HG03060 (cell line): ENCODE data around the gene GALNT2.

Experiments
- ATAC-seq: cut with Tn5 transposase; IDR thresholded peaks from one replicate; pipeline ENCODE4 v1.9.1; 2021; ENCODE audit warnings: low read depth, moderate number of reproducible peaks; ENCODE audit not compliant: unreplicated experiment

GALNT2 gene

DNA sequence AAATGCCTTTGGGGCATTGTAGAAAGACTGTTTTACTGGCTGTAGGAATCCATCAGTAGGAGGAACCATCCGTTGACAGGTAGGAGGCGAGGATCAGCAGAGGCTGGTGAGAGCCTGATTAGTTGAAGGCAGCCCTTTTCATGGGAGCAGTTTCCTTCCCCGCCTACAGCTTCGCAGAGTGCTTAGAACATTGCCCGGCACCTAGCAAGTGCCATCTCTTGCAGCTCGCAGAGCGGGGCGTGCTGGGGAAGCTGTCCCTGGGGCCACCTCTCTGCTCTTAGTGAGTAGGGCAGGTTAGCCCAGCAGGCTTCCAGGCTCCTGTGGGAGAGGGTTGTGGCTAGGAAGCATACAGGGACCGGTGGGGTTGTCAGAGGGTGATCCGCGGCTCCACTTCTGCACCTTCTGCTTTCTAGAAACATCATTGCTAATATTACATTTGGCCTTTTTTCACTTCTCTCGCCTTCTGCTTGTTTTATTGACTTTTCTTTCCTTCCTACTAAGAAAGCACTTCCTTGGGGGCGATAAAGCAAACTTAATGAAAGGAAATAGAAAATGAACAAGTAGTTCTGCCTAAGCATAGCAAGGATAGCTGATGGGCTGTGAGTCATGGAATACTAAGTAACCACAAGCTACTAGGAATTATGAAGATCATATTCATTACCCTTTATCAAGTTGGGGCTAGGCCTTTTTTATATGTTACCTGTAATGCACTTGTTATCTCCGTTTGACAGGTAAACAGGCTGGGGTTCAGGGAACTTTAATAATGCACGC, 176.7 kb downstream of the GALNT2 start:
- ATAC-seq: no peak

DNA sequence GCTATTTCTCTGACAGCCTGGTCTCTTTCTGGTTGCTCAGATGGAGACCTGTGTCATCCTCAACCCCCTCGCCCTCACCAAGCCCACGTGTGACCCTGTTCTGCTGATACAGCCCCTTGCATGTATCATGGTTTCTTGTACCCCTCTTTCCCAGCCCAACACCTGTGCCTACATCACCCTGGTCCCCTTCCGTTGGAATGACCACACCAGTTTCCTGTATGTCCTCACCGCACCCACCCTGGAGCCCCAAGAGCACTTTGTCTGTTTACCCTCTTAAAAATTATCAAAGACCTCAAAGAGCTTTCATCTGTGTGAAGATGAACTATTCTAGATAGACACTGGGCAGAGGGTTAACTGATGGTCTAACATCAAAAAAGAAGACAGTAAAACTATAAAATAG, 179.5 kb downstream of the GALNT2 start:
- no peak for ATAC-seq

DNA sequence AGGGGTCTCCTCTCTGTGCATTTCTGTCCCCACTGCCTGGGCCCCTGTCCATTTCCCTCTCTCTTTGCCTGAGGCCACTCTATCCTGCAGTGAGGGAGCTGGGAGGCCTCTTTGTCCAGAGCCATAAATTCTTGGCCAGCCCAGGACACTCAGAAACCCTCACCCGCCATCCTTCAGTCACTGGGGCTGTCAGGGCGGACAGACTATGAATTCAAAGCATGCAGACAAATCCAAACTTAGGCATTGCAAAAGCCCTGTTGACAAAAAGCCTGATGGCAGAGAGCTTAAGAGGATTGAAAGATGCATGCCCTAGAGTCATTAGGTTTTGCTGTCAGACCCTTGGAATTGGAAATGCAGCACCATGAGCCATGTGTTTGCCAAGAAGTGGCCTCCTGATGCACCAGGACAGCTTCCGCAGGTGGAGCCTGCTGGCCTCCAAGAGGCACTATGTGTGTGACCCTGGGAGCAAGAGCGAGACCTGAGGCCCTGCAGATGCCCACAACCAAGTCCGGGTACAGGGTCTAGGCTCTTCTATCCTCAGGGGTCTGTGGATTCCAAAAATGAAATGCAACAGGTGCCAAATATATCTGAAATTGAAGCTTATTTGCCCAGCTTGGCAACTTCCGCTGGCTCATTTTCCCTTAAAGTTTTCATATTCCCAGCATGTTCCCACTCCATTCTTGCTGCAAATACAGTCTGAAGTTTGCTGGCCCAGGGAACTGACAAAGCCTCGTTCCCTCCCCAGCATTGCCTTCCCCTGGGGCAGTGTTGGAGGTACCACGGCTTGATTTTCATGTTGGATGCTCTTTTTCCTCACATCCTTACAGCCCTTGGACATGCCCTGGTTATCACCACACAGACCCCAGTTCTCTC, 181.2 kb downstream of the GALNT2 start:
- ATAC-seq: no peak

DNA sequence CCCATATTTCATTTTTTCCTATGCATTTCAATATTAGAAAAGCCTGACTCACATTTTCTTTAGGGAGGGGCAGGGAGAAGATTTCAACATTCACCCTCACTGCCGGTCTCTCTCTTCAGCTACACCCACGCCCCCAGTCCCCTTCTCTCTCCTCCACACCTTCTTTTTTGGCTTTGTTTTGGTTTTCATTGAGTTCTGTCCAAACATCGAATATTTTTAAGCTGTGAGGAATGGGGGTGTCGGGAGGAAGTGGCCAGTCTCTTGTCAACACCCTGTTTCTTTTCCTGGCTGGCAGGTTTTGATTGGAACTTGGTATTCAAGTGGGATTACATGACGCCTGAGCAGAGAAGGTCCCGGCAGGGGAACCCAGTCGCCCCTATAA, 181.8 kb downstream of the GALNT2 start:
- no peak for ATAC-seq

DNA sequence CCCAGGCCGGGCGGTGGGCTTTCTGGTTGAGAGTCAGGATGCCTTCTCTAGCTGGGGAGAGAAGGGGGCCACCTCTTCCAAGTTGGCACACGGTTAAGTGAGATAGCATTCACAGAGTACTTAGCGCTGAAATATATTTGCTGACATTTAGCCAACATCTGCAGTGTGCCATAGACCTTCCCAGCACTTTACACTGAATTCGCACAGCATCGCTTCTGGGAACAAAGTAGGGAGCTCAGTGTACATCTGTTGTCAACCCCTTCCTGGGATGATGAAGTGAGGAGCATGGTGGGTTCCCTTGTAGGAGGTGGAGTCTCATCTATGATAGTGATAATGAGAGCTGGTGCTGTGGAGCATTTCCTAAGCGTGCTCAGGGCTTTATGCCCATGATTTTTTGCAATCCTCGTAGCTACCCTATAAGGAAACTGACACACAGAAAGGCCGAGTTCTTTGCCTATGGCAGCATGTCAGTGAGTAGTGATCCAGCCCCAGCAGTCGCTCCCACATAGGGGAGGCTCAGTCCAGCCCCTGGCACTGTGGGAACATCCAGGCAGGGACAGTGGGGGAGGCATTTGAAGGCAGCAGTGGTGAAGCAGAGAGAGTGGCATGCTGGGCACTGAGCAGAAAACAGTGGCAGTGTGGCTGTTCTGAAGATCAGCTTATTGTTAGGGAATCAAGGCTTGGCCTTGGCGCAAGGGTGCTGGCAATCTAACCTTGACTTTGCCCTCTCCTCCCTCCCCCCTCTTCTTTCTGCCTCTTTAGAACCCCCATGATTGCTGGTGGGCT, 182.8 kb downstream of the GALNT2 start:
- no peak for ATAC-seq

DNA sequence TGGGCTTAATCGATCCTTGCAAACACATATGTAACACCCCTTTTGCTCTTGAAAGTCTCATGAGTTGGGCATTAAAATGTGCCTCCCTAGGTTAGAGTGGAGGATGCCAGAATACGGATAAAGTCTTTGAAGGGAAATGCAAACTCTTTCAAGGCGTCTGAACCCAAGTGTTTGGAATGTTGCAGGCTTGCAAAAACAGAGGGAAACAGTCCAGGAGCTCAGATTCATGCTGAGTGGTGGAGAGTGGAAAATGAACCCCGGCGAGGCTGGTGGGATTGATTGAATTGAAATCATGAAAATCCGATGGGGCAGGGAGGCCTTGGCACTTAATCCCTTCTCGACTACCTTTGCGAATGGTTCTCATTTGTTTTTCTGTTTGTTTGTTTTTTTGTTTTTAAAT, 183.6 kb downstream of the GALNT2 start:
- ATAC-seq: no peak

DNA sequence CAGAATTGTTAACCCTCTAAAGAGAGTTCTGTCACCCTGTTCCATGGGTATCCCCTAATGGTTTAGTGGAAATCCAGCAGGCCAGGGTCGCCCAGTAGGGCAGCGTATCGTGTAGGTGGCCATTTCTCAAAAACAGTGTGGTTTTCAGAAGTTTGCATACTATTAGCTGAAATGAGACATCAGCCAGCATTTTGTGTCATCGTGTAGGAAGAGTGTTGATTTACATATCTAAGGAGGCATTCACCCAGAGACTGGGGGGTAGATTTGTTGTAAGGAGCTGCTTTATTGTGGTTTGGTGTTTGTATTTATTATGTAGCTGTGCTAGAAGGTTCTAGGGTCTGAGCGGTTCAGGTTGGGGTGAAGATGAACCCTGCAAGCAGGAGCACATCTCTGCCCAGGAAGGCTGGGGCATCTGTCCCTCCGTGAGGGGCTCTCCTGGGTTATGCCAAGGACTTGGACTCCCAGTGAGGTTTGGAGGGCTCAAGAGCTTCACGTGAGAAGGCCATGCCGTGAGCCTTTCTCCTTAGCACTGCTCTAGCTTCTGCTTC, 184.7 kb downstream of the GALNT2 start:
- ATAC-seq: peak; percentile 88

DNA sequence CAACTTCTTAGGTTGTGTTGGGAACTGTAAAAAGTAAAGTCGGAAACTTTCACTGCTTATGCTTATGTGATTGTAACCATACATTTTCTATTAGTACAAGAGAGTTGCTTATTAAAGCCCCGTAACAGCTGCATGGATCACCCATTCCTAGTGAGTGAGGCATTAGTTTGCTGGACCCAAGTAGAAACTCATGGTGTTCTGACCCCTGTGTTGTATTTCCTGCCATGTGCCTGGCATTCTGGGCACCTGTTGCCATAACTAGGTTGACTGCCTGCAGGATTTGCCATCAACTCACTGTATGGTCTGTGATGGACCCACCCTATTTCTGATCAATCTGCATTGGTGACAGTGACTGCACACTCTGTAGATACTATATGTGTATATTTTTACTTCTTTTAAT, 186.1 kb downstream of the GALNT2 start:
- ATAC-seq: no peak

DNA sequence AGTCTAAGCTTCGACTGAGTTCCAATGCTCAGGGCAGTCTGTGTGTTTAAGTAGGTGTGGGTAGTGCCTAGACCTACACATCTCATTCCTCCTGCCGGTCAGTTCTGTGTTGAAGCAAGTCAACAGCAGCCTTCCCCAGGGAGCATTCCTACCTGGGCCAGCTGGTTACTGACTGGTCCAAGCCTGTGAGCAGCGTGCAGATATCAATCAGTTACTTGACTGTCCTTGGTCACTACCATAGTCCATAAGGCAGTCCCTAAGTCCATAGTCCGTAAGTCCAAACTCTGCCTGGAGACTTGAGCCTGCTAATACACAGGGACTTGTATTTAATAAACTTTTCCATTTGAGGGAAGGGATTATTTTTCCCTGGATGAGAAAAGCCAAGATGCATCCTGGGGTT, 187.2 kb downstream of the GALNT2 start:
- ATAC-seq: no peak

DNA sequence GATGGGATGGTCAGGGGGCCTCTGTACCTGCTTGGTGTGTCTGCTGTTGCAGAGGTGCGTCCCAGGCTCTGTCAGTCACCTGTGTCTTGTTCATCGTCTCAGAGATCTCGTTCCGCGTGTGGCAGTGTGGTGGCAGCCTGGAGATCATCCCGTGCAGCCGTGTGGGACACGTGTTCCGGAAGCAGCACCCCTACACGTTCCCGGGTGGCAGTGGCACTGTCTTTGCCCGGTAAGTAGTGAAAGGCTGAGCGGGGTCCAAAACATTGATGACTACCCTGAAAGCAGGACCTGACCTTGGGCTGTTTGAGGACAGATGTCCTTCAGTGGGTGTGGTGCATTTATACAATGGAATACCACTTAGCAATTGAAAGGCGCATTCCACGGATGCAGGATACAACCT, 188.1 kb downstream of the GALNT2 start:
- no peak for ATAC-seq

DNA sequence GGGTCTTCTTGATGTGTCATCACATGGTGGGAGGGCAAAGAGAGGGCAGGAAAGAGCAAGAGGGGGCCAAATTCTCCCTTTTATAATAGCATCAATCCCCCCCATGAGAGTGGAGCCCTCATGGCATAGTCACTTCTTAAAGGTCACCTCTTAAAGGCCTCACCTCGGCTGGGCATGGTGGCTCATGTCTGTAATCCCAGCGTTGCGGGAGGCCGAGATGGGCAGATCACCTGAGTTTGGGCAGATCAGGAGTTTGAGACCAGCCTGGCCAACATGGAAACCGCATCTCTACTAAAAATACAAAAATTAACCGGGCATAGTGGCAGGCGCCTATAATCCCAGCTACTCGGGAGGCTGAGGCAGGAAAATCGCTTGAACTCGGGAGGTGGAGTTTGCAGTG, 189.0 kb downstream of the GALNT2 start:
- no peak for ATAC-seq

DNA sequence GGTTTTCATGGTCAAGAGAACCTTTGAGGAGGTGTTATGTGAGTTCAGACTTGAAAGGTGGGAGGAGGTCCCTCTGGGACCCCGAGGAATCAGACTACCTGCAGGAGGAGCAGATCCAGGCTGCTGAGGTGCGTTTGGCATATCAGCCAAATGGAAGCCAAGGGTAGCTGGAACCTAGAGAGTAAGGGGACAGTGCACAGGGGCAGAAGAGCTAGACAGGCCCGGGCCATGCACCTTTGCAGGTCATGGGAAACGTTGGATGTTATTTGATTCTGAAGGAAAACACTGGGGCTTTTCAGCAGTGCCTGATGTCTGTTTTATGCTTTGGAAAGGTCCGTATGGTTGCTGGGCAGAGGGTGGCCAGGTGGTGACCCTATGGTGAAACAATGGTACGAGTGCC, 189.9 kb downstream of the GALNT2 start:
- ATAC-seq: no peak

DNA sequence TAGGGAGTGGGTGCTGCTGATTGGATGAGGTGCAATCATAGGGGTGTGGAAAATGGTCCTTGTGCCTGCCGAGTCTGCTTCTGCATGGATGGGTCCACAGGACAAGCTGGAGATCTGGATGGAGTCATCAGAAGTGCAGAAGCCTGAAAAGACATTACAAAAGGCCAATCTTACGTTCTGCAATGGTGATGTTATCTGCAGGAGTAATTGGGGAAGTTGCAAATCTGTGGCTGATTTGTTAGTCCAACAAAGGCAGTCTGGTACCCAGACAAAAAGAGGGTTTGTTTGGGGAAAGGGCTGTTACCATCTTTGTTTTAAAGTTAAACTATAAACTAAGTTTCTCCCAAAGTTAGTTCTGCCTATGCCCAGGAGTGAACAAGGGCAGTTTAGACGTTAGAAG, 192.6 kb downstream of the GALNT2 start:
- no peak for ATAC-seq

DNA sequence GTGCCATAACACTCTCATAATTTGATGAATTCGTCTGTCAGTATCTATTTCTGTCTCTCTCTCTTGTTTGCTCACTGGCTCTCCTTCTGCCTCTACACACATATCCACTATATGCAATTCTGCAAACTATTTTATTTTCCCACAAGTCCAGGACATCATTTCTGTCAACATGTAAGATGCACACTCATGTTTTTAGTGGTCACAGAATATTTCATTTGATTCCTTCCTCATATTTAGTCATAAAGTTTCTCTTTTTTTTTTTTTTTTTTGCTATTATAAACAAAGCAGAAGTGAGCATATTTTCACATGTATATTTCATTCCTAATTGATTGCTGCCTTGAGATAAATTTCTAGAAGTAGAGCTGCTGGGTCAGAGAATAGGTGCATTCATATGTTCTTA, 193.8 kb downstream of the GALNT2 start:
- ATAC-seq: no peak

DNA sequence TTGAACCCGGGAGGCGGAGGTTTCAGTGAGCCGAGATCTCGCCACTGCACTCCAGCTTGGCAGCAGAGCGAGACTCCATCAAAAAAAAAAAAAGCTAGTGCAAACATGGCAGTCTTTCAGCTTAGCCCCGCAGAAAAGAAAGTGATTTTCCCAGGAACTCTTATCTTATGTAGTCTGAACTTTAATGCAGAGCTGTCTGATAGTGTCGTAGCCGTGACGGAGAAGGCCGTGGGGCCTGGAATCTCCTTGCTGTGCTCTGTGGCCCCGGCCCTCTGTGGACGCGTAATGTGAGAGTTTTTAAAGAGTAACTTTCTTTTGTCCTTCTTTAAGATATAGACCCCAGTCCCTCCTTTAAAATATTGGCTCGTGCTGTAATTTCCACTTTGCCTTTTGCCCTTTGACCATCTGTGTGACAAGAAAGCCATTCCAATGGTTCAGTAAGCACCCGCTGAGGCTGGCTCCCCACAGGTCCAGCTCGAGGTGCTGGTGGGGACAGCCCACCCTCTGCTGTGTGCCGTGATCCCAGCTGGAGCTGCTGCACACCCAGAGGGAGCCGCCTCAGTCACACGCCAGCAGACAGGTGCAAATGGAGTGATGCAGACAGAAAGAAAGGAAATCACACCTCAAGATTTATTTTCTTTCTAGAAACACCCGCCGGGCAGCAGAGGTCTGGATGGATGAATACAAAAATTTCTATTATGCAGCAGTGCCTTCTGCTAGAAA, 195.1 kb downstream of the GALNT2 start:
- ATAC-seq: no peak

DNA sequence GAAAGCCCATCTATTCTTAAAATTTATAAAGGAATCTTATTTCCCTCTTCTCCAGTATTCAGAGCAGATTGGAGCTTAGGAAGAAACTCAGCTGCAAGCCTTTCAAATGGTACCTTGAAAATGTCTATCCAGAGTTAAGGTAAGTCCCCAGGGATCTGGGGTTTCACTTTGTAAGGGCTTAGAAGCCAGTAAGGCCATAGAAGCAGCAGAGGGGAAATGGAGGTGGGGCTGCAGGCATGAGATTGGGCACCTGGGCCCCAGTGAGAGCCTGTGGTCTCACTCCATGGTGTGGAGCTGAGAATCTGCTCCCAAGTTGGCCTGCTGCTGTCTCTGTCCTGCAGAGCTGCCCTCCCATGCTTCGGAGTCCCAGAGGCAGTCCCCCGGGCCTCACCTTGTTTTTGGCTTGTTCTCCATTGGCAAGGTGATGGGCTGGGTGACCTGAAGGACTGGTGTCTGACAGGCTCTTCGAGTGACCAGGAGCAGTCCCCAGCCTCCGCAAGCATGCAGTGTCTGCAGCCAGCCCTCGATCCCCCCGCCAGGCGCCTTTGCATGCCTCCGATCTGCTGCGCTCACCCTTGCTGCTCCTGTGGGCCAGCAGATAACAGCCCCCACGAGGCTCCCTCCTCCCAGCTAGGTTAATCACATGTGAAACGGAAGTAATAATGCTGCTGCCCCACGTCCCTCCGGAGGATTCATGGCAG, 196.0 kb downstream of the GALNT2 start:
- no peak for ATAC-seq

DNA sequence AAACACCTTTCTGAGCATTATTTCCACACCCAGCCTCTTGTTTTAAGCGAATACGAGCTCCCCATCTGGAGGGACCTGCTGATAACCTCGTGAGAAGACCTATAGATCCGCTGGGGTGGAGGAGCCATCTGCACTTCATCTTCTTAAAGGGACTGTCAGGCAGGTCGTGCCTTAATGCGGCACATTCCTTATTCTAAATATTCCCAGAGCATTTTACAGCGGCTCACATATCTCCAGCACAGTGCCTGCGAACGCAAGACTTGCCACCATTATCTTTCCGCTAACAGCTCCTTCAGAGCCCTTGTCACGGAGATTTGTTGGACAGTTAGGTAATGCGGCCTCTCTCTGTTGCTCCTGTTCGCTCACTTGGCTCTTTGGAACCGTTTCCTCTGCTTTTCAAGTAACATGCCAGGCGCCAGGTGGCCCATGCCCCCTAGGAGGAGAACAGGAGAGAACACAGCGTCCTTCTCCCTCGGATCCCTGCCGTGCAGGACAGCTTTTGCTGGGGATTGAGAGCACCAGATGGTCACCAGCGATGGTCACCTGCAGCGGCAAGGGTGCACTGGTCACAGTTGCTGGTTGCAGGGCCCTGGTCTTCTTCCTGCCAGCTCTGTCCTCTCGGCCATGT, 196.6 kb downstream of the GALNT2 start:
- ATAC-seq: no peak

DNA sequence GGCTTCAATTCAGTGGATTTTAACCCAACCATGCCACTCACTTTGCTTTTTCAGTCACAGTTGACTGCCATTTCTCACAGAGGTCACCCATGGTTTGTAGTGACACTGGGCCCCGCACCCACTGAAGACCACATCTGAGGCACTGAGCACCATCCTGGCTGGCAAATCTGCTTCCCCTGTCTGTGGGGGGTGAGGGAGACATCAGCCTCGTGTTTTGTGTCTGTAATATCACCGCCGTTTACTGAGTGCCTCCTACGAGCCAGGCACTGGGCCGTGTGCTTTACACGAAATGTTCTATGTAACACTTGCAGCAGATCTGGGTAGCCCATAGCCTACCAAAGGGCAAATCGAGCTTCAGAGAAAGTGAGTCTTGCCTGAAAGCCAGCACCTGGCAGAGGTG, 197.3 kb downstream of the GALNT2 start:
- no peak for ATAC-seq
